GM18861 (cell line): ENCODE data around the gene FGFRL1.
"Not testable (repeated sequence)": the region's sequence is repeated elsewhere in the genome, so short reads cannot be mapped to it uniquely, and the experiment has no call there.

Experiments used
- ATAC-seq: cut with Tn5 transposase; IDR thresholded peaks from one replicate; pipeline ENCODE4 v1.9.1; 2021; ENCODE audit not compliant: unreplicated experiment

FGFRL1 gene

GRCh38 chr4:991451-992296 is 19.8 kb upstream of the FGFRL1 start:
- ATAC-seq = no peak

GRCh38 chr4:992297-993110 is 18.9 kb upstream of the FGFRL1 start:
- ATAC-seq = no peak

GRCh38 chr4:993111-994029 is 18.1 kb upstream of the FGFRL1 start, which contains the start of gene SLC26A1:
Gene SLC26A1 (minus strand): TSS chr4:993404. CDS start chr4:991703, 1,701 bp downstream.
- no peak for ATAC-seq

- ATAC-seq = no peak
These were observed 16.0 kb upstream of the FGFRL1 start for GRCh38 chr4:995311-996026.

GRCh38 chr4:996030-996996 is 15.1 kb upstream of the FGFRL1 start:
- no peak for ATAC-seq

- no peak for ATAC-seq
These were observed 14.4 kb upstream of the FGFRL1 start for GRCh38 chr4:996997-997374.

GRCh38 chr4:997375-998071 is 13.9 kb upstream of the FGFRL1 start:
- no peak for ATAC-seq

- ATAC-seq = no peak
These were observed 13.2 kb upstream of the FGFRL1 start for GRCh38 chr4:998096-998691.

GRCh38 chr4:999240-999863 is 12.1 kb upstream of the FGFRL1 start:
- not testable (repeated sequence) for ATAC-seq

GRCh38 chr4:999882-1000425 is 11.5 kb upstream of the FGFRL1 start:
- no peak for ATAC-seq

- ATAC-seq = no peak
These were observed 10.7 kb upstream of the FGFRL1 start for GRCh38 chr4:1000686-1001260.

- no peak for ATAC-seq
These were observed 9.8 kb upstream of the FGFRL1 start for GRCh38 chr4:1001561-1002130.

GRCh38 chr4:1002131-1002630 is 9.2 kb upstream of the FGFRL1 start:
- no peak for ATAC-seq

- ATAC-seq = no peak
These were observed 8.7 kb upstream of the FGFRL1 start for GRCh38 chr4:1002631-1003251.

- ATAC-seq = no peak
These were observed 8.0 kb upstream of the FGFRL1 start for GRCh38 chr4:1003271-1004070.
